H1 (cell line): Measurements from ENCODE around the gene CNOT3.

Experiments used
- FOSL1 ChIP-seq: IDR thresholded peaks from 2 replicates; pipeline ENCODE4 v1.6.1; 2011; ENCODE audit warnings: mild to moderate bottlenecking, low read depth, low read length, moderate library complexity; ENCODE audit not compliant: insufficient read depth
- GABPA ChIP-seq: IDR thresholded peaks from 2 replicates; pipeline ENCODE4 v1.6.1; 2011; ENCODE audit warnings: mild to moderate bottlenecking, low read length, moderate library complexity, borderline replicate concordance; ENCODE audit not compliant: insufficient read depth
- SP1 ChIP-seq: IDR thresholded peaks from 2 replicates; pipeline ENCODE4 v1.6.1; 2011; ENCODE audit warnings: low read depth, low read length
- TCF12 ChIP-seq: IDR thresholded peaks from 2 replicates; pipeline ENCODE4 v1.6.1; 2011; ENCODE audit warnings: low read depth, mild to moderate bottlenecking, low read length
- TF ChIP-seq, protein P1 (sequence below), 3 experiments: IDR thresholded peaks; 1 replicate in 2 of 3; 2 replicates in 1 of 3; pipeline versions ENCODE4 v1.5.1 to v1.6.1; 2011; ENCODE audit warnings: low read length in 3 of 3, mild to moderate bottlenecking in 3 of 3, inconsistent platforms in 2 of 3, low read depth in 1 of 3, moderate library complexity in 1 of 3; ENCODE audit not compliant: insufficient read depth in 1 of 3; ENCODE audit errors: control extremely low read depth in 1 of 3

DNA sequence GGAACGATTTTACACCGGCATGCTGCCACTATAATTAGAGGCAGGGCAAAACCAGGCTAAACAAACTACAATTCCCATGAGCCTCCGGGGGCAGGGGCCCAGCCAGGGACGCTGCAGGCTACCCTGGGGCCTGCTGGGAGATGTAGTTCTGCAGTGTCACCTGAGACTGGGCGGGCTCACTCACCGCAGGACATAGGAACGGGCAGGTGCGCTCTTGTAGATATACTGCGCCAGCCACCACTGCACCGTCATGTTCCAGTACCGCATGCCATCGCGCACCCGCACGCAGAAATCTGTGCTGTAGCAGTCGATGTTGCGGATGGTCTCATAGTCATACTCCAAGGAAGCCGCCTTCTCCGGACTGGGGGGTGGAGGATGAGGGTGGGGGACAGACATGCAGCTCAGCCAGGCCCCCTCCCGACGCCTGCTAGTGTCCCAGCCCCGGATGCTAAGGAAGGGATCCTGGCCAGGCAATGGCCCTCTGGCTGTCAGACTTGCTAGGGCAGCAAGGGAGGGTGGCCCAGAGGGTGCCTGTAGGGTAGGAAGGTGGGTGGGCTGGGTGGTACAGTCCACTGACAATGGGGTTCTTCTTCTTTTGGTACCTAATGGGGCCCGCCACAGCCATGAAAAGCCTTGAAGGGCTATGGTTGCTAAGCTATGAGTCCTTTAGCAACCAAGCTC is 41.2 kb downstream of the CNOT3 start:
- TF ChIP-seq, protein P1, sequence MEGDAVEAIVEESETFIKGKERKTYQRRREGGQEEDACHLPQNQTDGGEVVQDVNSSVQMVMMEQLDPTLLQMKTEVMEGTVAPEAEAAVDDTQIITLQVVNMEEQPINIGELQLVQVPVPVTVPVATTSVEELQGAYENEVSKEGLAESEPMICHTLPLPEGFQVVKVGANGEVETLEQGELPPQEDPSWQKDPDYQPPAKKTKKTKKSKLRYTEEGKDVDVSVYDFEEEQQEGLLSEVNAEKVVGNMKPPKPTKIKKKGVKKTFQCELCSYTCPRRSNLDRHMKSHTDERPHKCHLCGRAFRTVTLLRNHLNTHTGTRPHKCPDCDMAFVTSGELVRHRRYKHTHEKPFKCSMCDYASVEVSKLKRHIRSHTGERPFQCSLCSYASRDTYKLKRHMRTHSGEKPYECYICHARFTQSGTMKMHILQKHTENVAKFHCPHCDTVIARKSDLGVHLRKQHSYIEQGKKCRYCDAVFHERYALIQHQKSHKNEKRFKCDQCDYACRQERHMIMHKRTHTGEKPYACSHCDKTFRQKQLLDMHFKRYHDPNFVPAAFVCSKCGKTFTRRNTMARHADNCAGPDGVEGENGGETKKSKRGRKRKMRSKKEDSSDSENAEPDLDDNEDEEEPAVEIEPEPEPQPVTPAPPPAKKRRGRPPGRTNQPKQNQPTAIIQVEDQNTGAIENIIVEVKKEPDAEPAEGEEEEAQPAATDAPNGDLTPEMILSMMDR (IDR thresholded peaks at IDR 0.05; ENCODE audit: control extremely low read depth in 1 of 3, insufficient read depth in 1 of 3, low read depth in 1 of 3, low read length in 3 of 3) = no peak
- TF ChIP-seq FOSL1 = no peak
- TF ChIP-seq GABPA = no peak
- no peak for TF ChIP-seq TCF12
- TF ChIP-seq SP1 = no peak
